ENCODE results near the gene TCEANC2.
A peak's percentile ranks its signal among the peaks of the same experiment; 100 is the strongest.
"Not testable (repeated sequence)": the region's sequence is repeated elsewhere in the genome, so short reads cannot be mapped to it uniquely, and the experiment has no call there.

TCEANC2 gene

GRCh38 chr1:54091666-54092065 is 38.3 kb downstream of the TCEANC2 start:
- DNase-seq, result no peak

- no peak for DNase-seq
These were observed 40.8 kb downstream of the TCEANC2 start for GRCh38 chr1:54094001-54094729.

GRCh38 chr1:54094730-54095105 is 41.3 kb downstream of the TCEANC2 start:
- not testable (repeated sequence) for DNase-seq

- no peak for DNase-seq
These were observed 42.3 kb downstream of the TCEANC2 start for GRCh38 chr1:54095546-54096226.

GRCh38 chr1:54096227-54096876 is 42.9 kb downstream of the TCEANC2 start:
- DNase-seq, result no peak

GRCh38 chr1:54096877-54097240 is 43.5 kb downstream of the TCEANC2 start:
- DNase-seq, result no peak

GRCh38 chr1:54099061-54099610 is 45.7 kb downstream of the TCEANC2 start:
- no peak for DNase-seq

- no peak for DNase-seq
These were observed 47.1 kb downstream of the TCEANC2 start for GRCh38 chr1:54100500-54100899.

- DNase-seq, result no peak
These were observed 50.0 kb downstream of the TCEANC2 start for GRCh38 chr1:54103414-54103813.

GRCh38 chr1:54104613-54105012 is 51.2 kb downstream of the TCEANC2 start:
- not testable (repeated sequence) for DNase-seq

- no peak for DNase-seq
These were observed 51.7 kb downstream of the TCEANC2 start for GRCh38 chr1:54105080-54105479.

GRCh38 chr1:54105736-54106269 is 52.4 kb downstream of the TCEANC2 start:
- no peak for DNase-seq

GRCh38 chr1:54107131-54107530 is 53.7 kb downstream of the TCEANC2 start:
- DNase-seq, result no peak

- no peak for DNase-seq
These were observed 54.7 kb downstream of the TCEANC2 start for GRCh38 chr1:54108156-54108555.

GRCh38 chr1:54109129-54110090 is 56.0 kb downstream of the TCEANC2 start:
- no peak for DNase-seq

GRCh38 chr1:54110996-54111395 is 57.6 kb downstream of the TCEANC2 start:
- peak in 1 of 2 experiments; percentile 42 for DNase-seq

- no peak for DNase-seq
These were observed 58.2 kb downstream of the TCEANC2 start for GRCh38 chr1:54111624-54112023.

- no peak for DNase-seq
These were observed 58.6 kb downstream of the TCEANC2 start for GRCh38 chr1:54112027-54112426.

- DNase-seq, result no peak
These were observed 59.4 kb downstream of the TCEANC2 start for GRCh38 chr1:54112705-54113368.

GRCh38 chr1:54114001-54114400 is 60.6 kb downstream of the TCEANC2 start:
- DNase-seq, result no peak

GRCh38 chr1:54114955-54115354 is 61.5 kb downstream of the TCEANC2 start:
- DNase-seq, result no peak

GRCh38 chr1:54115520-54115919 is 62.1 kb downstream of the TCEANC2 start:
- no peak for DNase-seq
